NCI-H82 treated with DMSO at 0.1 percent for 48 hours (cell line): ENCODE data around the gene ALS2CL.

Experiments
- DNase-seq: peaks from one replicate; lab custom pipeline; 2025; ENCODE audit not compliant: unreplicated experiment; lab: John Stamatoyannopoulos, UW

ALS2CL gene

GRCh38 chr3:46716461-46717441 is 23.3 kb upstream of the ALS2CL start:
- DNase-seq: no peak

GRCh38 chr3:46715507-46716175 is 22.2 kb upstream of the ALS2CL start:
- no peak for DNase-seq

GRCh38 chr3:46714728-46715506 is 21.4 kb upstream of the ALS2CL start:
- DNase-seq: no peak

- DNase-seq: no peak
Measured at GRCh38 chr3:46713898-46714552, 20.5 kb upstream of the ALS2CL start.

GRCh38 chr3:46713050-46713897 is 19.8 kb upstream of the ALS2CL start:
- no peak for DNase-seq

- no peak for DNase-seq
Measured at GRCh38 chr3:46712191-46713049, 18.9 kb upstream of the ALS2CL start.

- DNase-seq: no peak
Measured at GRCh38 chr3:46711760-46712159, 18.3 kb upstream of the ALS2CL start.

GRCh38 chr3:46711305-46711704 is 17.8 kb upstream of the ALS2CL start:
- no peak for DNase-seq

- DNase-seq: no peak
Measured at GRCh38 chr3:46710671-46711295, 17.3 kb upstream of the ALS2CL start.

- no peak for DNase-seq
Measured at GRCh38 chr3:46710229-46710628, 16.8 kb upstream of the ALS2CL start.

- DNase-seq: no peak
Measured at GRCh38 chr3:46709721-46710120, 16.2 kb upstream of the ALS2CL start.

GRCh38 chr3:46709157-46709654 is 15.7 kb upstream of the ALS2CL start:
- no peak for DNase-seq

GRCh38 chr3:46708401-46709156 is 15.1 kb upstream of the ALS2CL start:
- DNase-seq: no peak

GRCh38 chr3:46707601-46708011 is 14.1 kb upstream of the ALS2CL start:
- no peak for DNase-seq

- DNase-seq: no peak
Measured at GRCh38 chr3:46706771-46707582, 13.5 kb upstream of the ALS2CL start.

- no peak for DNase-seq
Measured at GRCh38 chr3:46705751-46706552, 12.5 kb upstream of the ALS2CL start.
